Suppressor macrophage treated with lipopolysaccharide for 1 hour (primary cell): ENCODE results near the gene SS18L1.

Experiments
- DNase-seq, 3 donors: peaks; one replicate each; pipeline ENCODE4 v3.0.0-alpha.2; 2020 to 2022

Gene SS18L1

DNA sequence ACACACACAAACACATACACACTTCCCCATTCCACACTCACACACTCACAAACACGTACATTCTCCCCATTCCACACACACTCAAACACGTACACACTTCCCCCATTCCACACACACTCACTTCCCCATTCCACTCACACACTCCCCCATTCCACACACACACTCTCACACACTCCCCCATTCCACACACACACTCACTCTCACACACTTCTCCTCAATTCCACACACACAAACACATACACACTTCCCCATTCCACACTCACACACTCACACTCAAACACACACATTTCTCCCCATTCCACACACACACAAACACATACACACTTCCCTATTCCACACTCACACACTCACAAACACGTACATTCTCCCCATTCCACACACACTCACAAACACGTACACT lies 86.1 kb downstream of the SS18L1 start:
- DNase-seq, result no peak

- no peak for DNase-seq
Measured at GRCh38 chr20:62230276-62230675, 86.7 kb downstream of the SS18L1 start.

DNA sequence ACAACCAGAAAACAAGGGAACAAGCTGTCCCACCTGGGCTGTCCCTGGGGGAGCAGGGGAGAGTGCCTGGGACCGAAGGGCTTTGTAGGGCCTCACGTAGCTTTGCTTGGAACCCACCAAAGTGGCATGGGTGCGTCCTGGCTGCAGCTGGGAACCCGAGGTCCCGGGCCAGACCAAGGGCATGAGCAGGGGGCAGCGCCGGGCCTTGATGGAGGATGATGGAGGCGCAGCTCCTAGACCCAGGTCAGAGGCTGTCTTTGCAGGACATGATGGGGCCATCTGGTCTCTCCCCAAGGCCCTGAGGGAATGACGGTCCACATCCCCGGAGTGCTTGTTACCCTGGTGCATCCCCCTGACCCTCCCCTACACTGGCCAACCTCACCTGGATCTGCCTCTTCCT lies 87.1 kb downstream of the SS18L1 start:
- DNase-seq, result no peak

DNA sequence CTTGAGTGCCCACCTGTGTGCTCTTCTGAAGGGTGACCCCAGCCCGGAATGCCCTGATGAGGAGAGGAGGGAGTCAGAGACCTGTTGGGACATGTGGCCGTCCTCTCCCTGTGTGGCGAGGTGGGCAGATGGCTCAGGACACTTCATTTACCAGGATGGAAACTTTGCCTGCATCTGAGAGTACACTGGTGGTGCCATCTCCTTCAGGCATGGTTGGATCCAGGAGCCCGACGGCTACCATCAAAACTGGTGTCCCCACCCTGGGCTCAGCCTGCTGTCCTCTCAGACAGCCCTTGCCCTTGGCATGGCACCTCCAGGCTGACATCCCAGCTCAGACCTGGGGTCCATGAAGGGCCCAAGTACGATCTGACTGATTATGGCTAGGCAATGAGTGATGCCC lies 87.7 kb downstream of the SS18L1 start:
- DNase-seq, result no peak
